Liver (tissue), 9 donors: Measurements from ENCODE around the gene VWA2. TPM values are rescaled to one million over a fixed set of nuclear protein-coding genes. Genes with fewer than 3 reads are reported as not detected.

ENCODE experiments used
- DNase-seq: peaks from one replicate; pipeline ENCODE4 v3.0.0-alpha.2; 2017; ENCODE audit warnings: low spot score
- H3K27ac ChIP-seq, 2 donors: one replicate each; pipeline ENCODE4 v1.7.0; 2013; ENCODE audit warnings: inconsistent platforms in 2 of 2, low read length in 2 of 2, control low read depth in 1 of 2, low read depth in 1 of 2, mild to moderate bottlenecking in 1 of 2
- H3K27me3 ChIP-seq, 4 donors: one replicate each; pipeline versions ENCODE4 v1.6.1 to v1.7.0; 2013; ENCODE audit warnings: low read length in 3 of 4, inconsistent platforms in 1 of 4, mild to moderate bottlenecking in 1 of 4, moderate library complexity in 1 of 4; ENCODE audit not compliant: control insufficient read depth in 4 of 4, insufficient read depth in 4 of 4
- H3K36me3 ChIP-seq, 4 donors: one replicate each; pipeline versions ENCODE4 v1.6.1 to v1.7.0; 2013; ENCODE audit warnings: low read length in 3 of 4, mild to moderate bottlenecking in 3 of 4, low read depth in 1 of 4, moderate library complexity in 1 of 4; ENCODE audit not compliant: control insufficient read depth in 4 of 4, insufficient read depth in 3 of 4
- H3K4me1 ChIP-seq, 4 donors: one replicate each; pipeline versions ENCODE4 v1.6.1 to v1.7.0; 2013; ENCODE audit warnings: low read length in 3 of 4, mild to moderate bottlenecking in 3 of 4, moderate library complexity in 1 of 4; ENCODE audit not compliant: control insufficient read depth in 4 of 4, insufficient read depth in 4 of 4
- H3K4me3 ChIP-seq, 3 donors: one replicate each; pipeline versions ENCODE4 v1.6.1 to v1.7.0; 2013; ENCODE audit warnings: low read length in 3 of 3, control low read depth in 1 of 3, low read depth in 1 of 3, mild to moderate bottlenecking in 1 of 3
- H3K9ac ChIP-seq, 2 donors: one replicate each; pipeline ENCODE4 v1.7.0; 2013; ENCODE audit warnings: low read length in 2 of 2, mild to moderate bottlenecking in 2 of 2, moderate library complexity in 2 of 2, control low read depth in 1 of 2, low read depth in 1 of 2
- H3K9me3 ChIP-seq, 4 donors: one replicate each; pipeline versions ENCODE4 v1.6.1 to v1.7.0; 2013; ENCODE audit warnings: low read length in 3 of 4; ENCODE audit not compliant: control insufficient read depth in 4 of 4
- CTCF ChIP-seq: fragments of 150-350 bp; IDR thresholded peaks from 2 replicates; pipeline ENCODE4 v1.5.1; 2017; ENCODE audit warnings: improper control_type of control experiment, low read depth, low read length; ENCODE audit not compliant: missing input control
- EGR1 ChIP-seq, 2 donors: IDR thresholded peaks; 2 replicates each; pipeline ENCODE4 v1.6.1; 2016 to 2018; ENCODE audit warnings: antibody characterized with exemption in 2 of 2, low read depth in 2 of 2
- FOXA1 ChIP-seq: IDR thresholded peaks from 2 replicates; pipeline ENCODE4 v1.6.1; 2016; ENCODE audit warnings: antibody characterized with exemption
- FOXA2 ChIP-seq: IDR thresholded peaks from 2 replicates; pipeline ENCODE4 v1.6.1; 2016; ENCODE audit warnings: antibody characterized with exemption
- GABPA ChIP-seq, 2 donors: IDR thresholded peaks in 1 of 2; conservative IDR thresholded peaks in 1 of 2; 2 replicates each; pipeline ENCODE4 v1.6.1; 2016; ENCODE audit warnings: antibody characterized with exemption in 2 of 2, mild to moderate bottlenecking in 1 of 2, moderate library complexity in 1 of 2
- HNF4A ChIP-seq, 2 donors: conservative IDR thresholded peaks; 2 replicates each; pipeline ENCODE4 v1.6.1; 2016; ENCODE audit warnings: antibody characterized with exemption in 2 of 2, mild to moderate bottlenecking in 2 of 2
- HNF4G ChIP-seq: IDR thresholded peaks from 2 replicates; pipeline ENCODE4 v1.6.1; 2016; ENCODE audit warnings: antibody characterized with exemption
- JUND ChIP-seq, 2 donors: IDR thresholded peaks; 2 replicates each; pipeline ENCODE4 v1.6.1; 2016; ENCODE audit warnings: antibody characterized with exemption in 2 of 2
- MAX ChIP-seq: IDR thresholded peaks from 2 replicates; pipeline ENCODE4 v1.6.1; 2016; ENCODE audit warnings: antibody characterized with exemption
- NR2F2 ChIP-seq: IDR thresholded peaks from 2 replicates; pipeline ENCODE4 v1.6.1; 2016; ENCODE audit warnings: antibody characterized with exemption
- RAD21 ChIP-seq, 2 donors: IDR thresholded peaks; 2 replicates each; pipeline ENCODE4 v1.6.1; 2016; ENCODE audit warnings: antibody characterized with exemption in 2 of 2, mild to moderate bottlenecking in 2 of 2
- RXRA ChIP-seq, 2 donors: IDR thresholded peaks; 2 replicates each; pipeline ENCODE4 v1.6.1; 2017 to 2018; ENCODE audit warnings: antibody characterized with exemption in 2 of 2, mild to moderate bottlenecking in 1 of 2
- SP1 ChIP-seq: IDR thresholded peaks from 2 replicates; pipeline ENCODE4 v1.6.1; 2018; ENCODE audit warnings: antibody characterized with exemption, mild to moderate bottlenecking
- TAF1 ChIP-seq: conservative IDR thresholded peaks from 2 replicates; pipeline ENCODE4 v1.6.1; 2016; ENCODE audit warnings: antibody characterized with exemption, mild to moderate bottlenecking
- YY1 ChIP-seq: IDR thresholded peaks from 2 replicates; pipeline ENCODE4 v1.6.1; 2016; ENCODE audit warnings: antibody characterized with exemption, mild to moderate bottlenecking
- ZBTB33 ChIP-seq: IDR thresholded peaks from 2 replicates; pipeline ENCODE4 v1.6.1; 2016; ENCODE audit warnings: antibody characterized with exemption
- WGBS: extraction: QIAGEN DNeasy Blood & Tissue Kit; methylation state at CpG from one replicate; pipeline ENCODE4 v1.1.7; 2013; 5-methylcytosine and 5-hydroxymethylcytosine counted together
- polyA plus RNA-seq, 2 donors: library from polyadenylated mRNA; stranded (reverse) in 1 of 2; unstranded in 1 of 2; fragments of 200-250 nt in 1 of 2; fragments of >200 nt in 1 of 2; fragmentation: Nextera tagmentation in 1 of 2; extraction: Ambion mirVana in 1 of 2; gene quantifications; one replicate each; pipeline versions ENCODE4 v1.2.1 to v1.2.3, GENCODE V29; 2013 to 2015
- total RNA-seq, 2 donors: library from RNA; depleted of rRNA; stranded (reverse); fragments of >200 nt; gene quantifications; one replicate each; pipeline ENCODE4 v1.2.3, GENCODE V29; 2014
- TF ChIP-seq, protein P1 (sequence below): IDR thresholded peaks from 2 replicates; pipeline ENCODE4 v1.6.1; 2016; ENCODE audit warnings: antibody characterized with exemption
- TF ChIP-seq, protein P2 (sequence below): IDR thresholded peaks from 2 replicates; pipeline ENCODE4 v1.6.1; 2016; ENCODE audit warnings: antibody characterized with exemption, mild to moderate bottlenecking
- donor health status: healthy.
- donor health status: healthy.
- donor health status: healthy.
- donor health status: healthy.
- donor health status: healthy.

VWA2 gene
- total and polyA plus RNA-seq, 4 donors: 0.05 to 0.25 TPM; not detected in 2

DNA sequence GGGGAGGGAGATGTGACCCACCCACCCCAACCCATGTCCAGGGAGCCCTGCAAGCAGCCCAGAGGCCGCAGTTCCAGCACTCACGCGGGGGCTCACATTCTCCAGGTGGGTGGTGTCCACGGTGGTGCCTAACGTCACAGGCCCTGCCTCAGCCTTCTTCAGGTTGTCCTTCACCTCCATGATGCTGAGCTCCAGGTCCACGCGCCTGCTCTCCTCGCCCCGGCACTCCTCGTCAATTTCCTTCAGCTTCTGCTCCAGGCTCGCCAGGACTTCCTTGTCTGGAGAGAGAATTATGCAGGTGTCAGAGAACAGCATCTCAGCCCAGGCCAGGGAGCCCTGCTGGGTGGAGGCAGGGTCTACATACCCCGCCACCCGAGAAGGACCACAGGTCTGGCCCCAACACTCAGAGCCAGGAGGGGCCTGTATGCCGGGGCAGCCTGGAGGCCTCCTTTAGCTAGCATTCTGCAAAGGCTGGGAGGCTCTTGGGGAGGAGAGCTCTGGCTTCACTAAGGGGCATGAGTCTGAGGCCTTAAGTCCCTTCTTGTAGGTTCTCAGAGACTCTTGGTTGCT, 58.2 kb downstream of the VWA2 start:
- Histone ChIP-seq H3K27me3 (no peaks in the 10 kb centered on the region), H3K9ac (no peak overlapping the region), H3K27ac (no peak overlapping the region), H3K9me3 (peaks cover 2 to 9% (median 8%) of the 10 kb centered on the region in 4 donors), H3K36me3 (no peaks in the 10 kb centered on the region), H3K4me1 (no peaks in the 10 kb centered on the region), H3K4me3 (no peak overlapping the region)
- TF ChIP-seq NR2F2 (no peak), FOXA2 (no peak), YY1 (no peak), HNF4A (conservative IDR thresholded peaks at IDR 0.05) (no peak), SP1 (no peak), JUND (IDR thresholded peaks at IDR 0.05) (no peak), ZBTB33 (no peak), MAX (no peak), GABPA (IDR thresholded peaks at IDR 0.05 in 1 of 2, conservative IDR thresholded peaks at IDR 0.05 in 1 of 2) (no peak), RAD21 (IDR thresholded peaks at IDR 0.05) (no peak), CTCF (no peak), EGR1 (IDR thresholded peaks at IDR 0.05; ENCODE audit: low read depth in 2 of 2) (no peak), FOXA1 (no peak), RXRA (IDR thresholded peaks at IDR 0.05) (no peak), TAF1 (no peak), HNF4G (no peak)
- TF ChIP-seq, protein P1, sequence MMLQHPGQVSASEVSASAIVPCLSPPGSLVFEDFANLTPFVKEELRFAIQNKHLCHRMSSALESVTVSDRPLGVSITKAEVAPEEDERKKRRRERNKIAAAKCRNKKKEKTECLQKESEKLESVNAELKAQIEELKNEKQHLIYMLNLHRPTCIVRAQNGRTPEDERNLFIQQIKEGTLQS: no peak
- TF ChIP-seq, protein P2, sequence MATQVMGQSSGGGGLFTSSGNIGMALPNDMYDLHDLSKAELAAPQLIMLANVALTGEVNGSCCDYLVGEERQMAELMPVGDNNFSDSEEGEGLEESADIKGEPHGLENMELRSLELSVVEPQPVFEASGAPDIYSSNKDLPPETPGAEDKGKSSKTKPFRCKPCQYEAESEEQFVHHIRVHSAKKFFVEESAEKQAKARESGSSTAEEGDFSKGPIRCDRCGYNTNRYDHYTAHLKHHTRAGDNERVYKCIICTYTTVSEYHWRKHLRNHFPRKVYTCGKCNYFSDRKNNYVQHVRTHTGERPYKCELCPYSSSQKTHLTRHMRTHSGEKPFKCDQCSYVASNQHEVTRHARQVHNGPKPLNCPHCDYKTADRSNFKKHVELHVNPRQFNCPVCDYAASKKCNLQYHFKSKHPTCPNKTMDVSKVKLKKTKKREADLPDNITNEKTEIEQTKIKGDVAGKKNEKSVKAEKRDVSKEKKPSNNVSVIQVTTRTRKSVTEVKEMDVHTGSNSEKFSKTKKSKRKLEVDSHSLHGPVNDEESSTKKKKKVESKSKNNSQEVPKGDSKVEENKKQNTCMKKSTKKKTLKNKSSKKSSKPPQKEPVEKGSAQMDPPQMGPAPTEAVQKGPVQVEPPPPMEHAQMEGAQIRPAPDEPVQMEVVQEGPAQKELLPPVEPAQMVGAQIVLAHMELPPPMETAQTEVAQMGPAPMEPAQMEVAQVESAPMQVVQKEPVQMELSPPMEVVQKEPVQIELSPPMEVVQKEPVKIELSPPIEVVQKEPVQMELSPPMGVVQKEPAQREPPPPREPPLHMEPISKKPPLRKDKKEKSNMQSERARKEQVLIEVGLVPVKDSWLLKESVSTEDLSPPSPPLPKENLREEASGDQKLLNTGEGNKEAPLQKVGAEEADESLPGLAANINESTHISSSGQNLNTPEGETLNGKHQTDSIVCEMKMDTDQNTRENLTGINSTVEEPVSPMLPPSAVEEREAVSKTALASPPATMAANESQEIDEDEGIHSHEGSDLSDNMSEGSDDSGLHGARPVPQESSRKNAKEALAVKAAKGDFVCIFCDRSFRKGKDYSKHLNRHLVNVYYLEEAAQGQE: no peak
- 97% methylated on average over 14 of the region's 14 CpGs for WGBS
- DNase-seq: no peak
